Measurements from ENCODE around the gene ARHGAP26. TPM values are rescaled to one million over a fixed set of nuclear protein-coding genes. Genes with fewer than 3 reads are reported as not detected.
"Not testable (repeated sequence)": the region's sequence is repeated elsewhere in the genome, so short reads cannot be mapped to it uniquely, and the experiment has no call there.

Gene ARHGAP26
- total RNA-seq, 4 donors from 2014 or later, result 61.0 to 76.7 (median 61.2) TPM

GRCh38 chr5:142965258-142966120 is 195.3 kb downstream of the ARHGAP26 start:
- WGBS, 2 donors (ENCODE audit: low coverage in 1 of 2), result 51 to 54% methylated on average over 3 to 17 of the region's 17 CpGs
- TF ChIP-seq CTCF (IDR thresholded peaks at IDR 0.05), result peak; percentile 35 to 54 (median 41)
- H3K4me1 ChIP-seq; DNase-seq; H3K9me3 ChIP-seq; in situ Hi-C loops (cut with MboI; ENCODE audit: low pct_ligation_motif_present in 1 of 4, low pct_unique_long_range_greater_than_20kb in 1 of 4, low sequenced_read_pairs in 3 of 4); H3K4me3 ChIP-seq; H3K36me3 ChIP-seq; H3K27me3 ChIP-seq; intact Hi-C loops (cut with DNase I; ENCODE audit: low total_unique reads): not testable (repeated sequence)
- peak overlapping the region in 1 of 4 donors; percentile 4 for H3K27ac ChIP-seq

GRCh38 chr5:142966121-142966420 is 195.9 kb downstream of the ARHGAP26 start:
- in situ Hi-C loops (cut with MboI; ENCODE audit: low pct_ligation_motif_present in 1 of 4, low pct_unique_long_range_greater_than_20kb in 1 of 4, low sequenced_read_pairs in 3 of 4), result no loop called here
- no peak for TF ChIP-seq POLR2A (IDR thresholded peaks at IDR 0.05)
- TF ChIP-seq CTCF (IDR thresholded peaks at IDR 0.05), result no peak
- Histone ChIP-seq H3K9me3 (no peaks in the 10 kb centered on the region), H3K27ac (peak overlapping the region in 1 of 4 donors; percentile 4), H3K36me3 (no peaks in the 10 kb centered on the region), H3K4me3 (no peak overlapping the region), H3K4me1 (peaks cover 0 to 3% (median 0%) of the 10 kb centered on the region in 4 donors), H3K27me3 (no peaks in the 10 kb centered on the region)
- DNase-seq, result no peak
- intact Hi-C loops (cut with DNase I; ENCODE audit: low total_unique reads), result no loop called here
- WGBS, 2 donors (ENCODE audit: low coverage in 1 of 2), result 53 to 54% methylated on average over 3 of the region's 3 CpGs

- H3K36me3 ChIP-seq, result no peaks in the 10 kb centered on the region
- H3K4me3 ChIP-seq, result no peak overlapping the region
- no peak overlapping the region for H3K27ac ChIP-seq
- in situ Hi-C loops (cut with MboI; ENCODE audit: low pct_ligation_motif_present in 1 of 4, low pct_unique_long_range_greater_than_20kb in 1 of 4, low sequenced_read_pairs in 3 of 4) (no loop called here), intact Hi-C loops (cut with DNase I; ENCODE audit: low total_unique reads) (no loop called here)
- no peaks in the 10 kb centered on the region for H3K27me3 ChIP-seq
- WGBS, 2 donors (ENCODE audit: low coverage in 1 of 2), result 56 to 66% methylated on average over 1 to 2 of the region's 2 CpGs
- H3K4me1 ChIP-seq, result peaks cover 0 to 16% (median 6%) of the 10 kb centered on the region in 4 donors
- no peak for DNase-seq
- no peak for TF ChIP-seq POLR2AphosphoS5 (IDR thresholded peaks at IDR 0.05)
- no peak for TF ChIP-seq EP300 (IDR thresholded peaks at IDR 0.05; ENCODE audit: low read depth)
- TF ChIP-seq CTCF (IDR thresholded peaks at IDR 0.05), result no peak
- TF ChIP-seq POLR2A (IDR thresholded peaks at IDR 0.05), result no peak
- H3K9me3 ChIP-seq, result no peaks in the 10 kb centered on the region
These were observed 199.0 kb downstream of the ARHGAP26 start for GRCh38 chr5:142969186-142969585.

- intact Hi-C loops (cut with DNase I; ENCODE audit: low total_unique reads) (no loop called here), in situ Hi-C loops (cut with MboI; ENCODE audit: low pct_ligation_motif_present in 1 of 4, low pct_unique_long_range_greater_than_20kb in 1 of 4, low sequenced_read_pairs in 3 of 4) (no loop called here)
- Histone ChIP-seq H3K4me3 (no peak overlapping the region), H3K4me1 (peaks cover 0 to 18% (median 6%) of the 10 kb centered on the region in 4 donors), H3K36me3 (no peaks in the 10 kb centered on the region), H3K27me3 (no peaks in the 10 kb centered on the region), H3K9me3 (no peaks in the 10 kb centered on the region), H3K27ac (no peak overlapping the region)
- TF ChIP-seq CTCF (IDR thresholded peaks at IDR 0.05), result no peak
- TF ChIP-seq EP300 (IDR thresholded peaks at IDR 0.05; ENCODE audit: low read depth), result no peak
- TF ChIP-seq POLR2A (IDR thresholded peaks at IDR 0.05), result no peak
- TF ChIP-seq POLR2AphosphoS5 (IDR thresholded peaks at IDR 0.05), result no peak
- WGBS, 2 donors (ENCODE audit: low coverage in 1 of 2), result 76% methylated on average over 3 of the region's 3 CpGs; no CpG with 5 or more reads in 1 of the 2 donors
- DNase-seq, result no peak
These were observed 199.7 kb downstream of the ARHGAP26 start for GRCh38 chr5:142969624-142970439.
